Measurements from ENCODE around the gene MAGEA2B.
"Not testable (repeated sequence)": the region's sequence is repeated elsewhere in the genome, so short reads cannot be mapped to it uniquely, and the experiment has no call there.

The MAGEA2B gene

GRCh38 chrX:152713815-152714787, at the start of gene MAGEA2B:
Gene MAGEA2B (plus strand): TSS chrX:152714628. CDS start chrX:152717107, 2,479 bp downstream.
- not testable (repeated sequence) for DNase-seq

DNA sequence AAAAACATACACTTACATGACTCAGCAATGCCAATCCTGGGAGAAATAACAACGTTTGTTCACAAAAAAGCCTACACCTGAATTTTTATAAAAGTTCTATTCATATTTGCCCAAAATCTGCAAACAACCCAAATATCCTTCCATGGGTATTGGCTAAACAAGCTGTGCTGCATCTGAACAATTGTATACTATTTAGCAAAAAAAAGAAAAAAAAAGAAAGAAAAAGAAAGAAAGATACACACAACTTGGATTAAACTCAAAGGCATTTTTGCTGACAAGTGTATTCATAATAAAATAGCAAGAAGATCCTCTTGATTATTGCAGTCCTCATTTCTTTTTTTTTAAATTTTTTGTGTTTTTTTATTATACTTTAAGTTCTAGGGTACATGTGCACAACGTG, 40.3 kb upstream of the MAGEA2B start:
- no peak for DNase-seq

DNA sequence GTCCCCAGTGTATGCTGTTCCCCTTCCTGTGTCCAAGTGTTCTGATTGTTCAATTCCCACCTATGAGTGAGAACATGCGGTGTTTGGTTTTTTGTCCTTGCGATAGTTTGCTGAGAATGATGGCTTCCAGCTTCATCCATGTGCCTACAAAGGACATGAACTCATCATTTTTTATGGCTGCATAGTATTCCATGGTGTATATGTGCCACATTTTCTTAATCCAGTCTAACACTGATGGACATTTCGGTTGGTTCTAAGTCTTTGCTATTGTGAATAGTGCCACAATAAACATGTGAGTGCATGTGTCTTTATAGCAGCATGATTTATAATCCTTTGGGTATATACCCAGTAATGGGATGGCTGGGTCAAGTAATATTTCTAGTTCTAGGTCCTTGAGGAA, 39.8 kb upstream of the MAGEA2B start:
- not testable (repeated sequence) for DNase-seq

GRCh38 chrX:152681012-152681411, 33.4 kb upstream of the MAGEA2B start:
- not testable (repeated sequence) for DNase-seq

GRCh38 chrX:152697952-152698931, 16.2 kb upstream of the MAGEA2B start, which contains the start of gene MAGEA3:
Gene MAGEA3 (plus strand): TSS chrX:152698794. CDS start chrX:152700833, 2,039 bp downstream.
- not testable (repeated sequence) for DNase-seq

DNA sequence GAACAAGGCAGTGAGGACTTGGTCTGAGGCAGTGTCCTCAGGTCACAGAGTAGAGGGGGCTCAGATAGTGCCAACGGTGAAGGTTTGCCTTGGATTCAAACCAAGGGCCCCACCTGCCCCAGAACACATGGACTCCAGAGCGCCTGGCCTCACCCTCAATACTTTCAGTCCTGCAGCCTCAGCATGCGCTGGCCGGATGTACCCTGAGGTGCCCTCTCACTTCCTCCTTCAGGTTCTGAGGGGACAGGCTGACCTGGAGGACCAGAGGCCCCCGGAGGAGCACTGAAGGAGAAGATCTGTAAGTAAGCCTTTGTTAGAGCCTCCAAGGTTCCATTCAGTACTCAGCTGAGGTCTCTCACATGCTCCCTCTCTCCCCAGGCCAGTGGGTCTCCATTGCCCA, 14.0 kb upstream of the MAGEA2B start:
- DNase-seq, result not testable (repeated sequence)

DNA sequence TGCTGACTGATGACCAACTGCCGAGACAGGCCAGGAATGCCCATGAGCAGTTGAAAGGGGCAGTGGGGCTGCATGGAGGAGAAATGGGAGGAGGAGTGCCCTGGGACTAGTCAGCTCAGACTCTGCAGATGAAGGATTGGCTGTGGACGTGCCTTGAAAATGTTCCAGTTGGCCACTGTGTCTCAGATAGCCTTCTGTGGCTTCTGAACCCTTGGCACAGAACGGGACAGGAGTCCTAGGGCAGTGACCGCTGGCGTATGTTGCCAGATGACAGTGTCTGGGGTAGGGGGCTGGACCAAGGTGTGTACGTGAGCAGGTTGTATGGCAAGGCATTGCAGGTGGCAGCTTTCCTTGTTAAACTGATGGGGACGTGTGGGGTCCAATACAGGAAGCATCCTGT, 7.9 kb upstream of the MAGEA2B start:
- not testable (repeated sequence) for DNase-seq

- not testable (repeated sequence) for DNase-seq
These were observed 5.3 kb upstream of the MAGEA2B start, which contains the start of gene CSAG2 for GRCh38 chrX:152709173-152709572. Gene CSAG2 (minus strand): TSS chrX:152709273. CDS start chrX:152709112, 161 bp downstream.

DNA sequence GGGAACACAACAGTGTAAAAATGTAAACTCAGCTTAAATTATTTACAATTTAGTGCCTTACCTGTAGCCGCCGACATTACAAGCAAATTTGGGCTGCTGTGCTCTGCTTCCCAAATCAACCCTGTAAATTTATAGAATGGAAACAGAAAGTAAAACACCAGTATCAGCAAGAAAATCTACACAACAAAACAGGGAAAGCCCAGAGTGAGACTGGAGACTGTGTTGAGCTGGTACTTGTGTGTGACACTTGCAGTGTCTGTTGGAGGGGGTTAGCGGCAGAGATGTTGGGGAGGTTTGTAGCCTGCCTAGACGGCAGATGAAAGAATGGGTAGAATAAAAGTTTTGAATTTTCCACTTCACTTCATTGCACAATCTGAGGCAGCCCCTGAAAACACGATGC, 1.2 kb upstream of the MAGEA2B start:
- DNase-seq, result not testable (repeated sequence)

GRCh38 chrX:152725409-152725808, 11.0 kb downstream of the MAGEA2B start:
- DNase-seq, result no peak

DNA sequence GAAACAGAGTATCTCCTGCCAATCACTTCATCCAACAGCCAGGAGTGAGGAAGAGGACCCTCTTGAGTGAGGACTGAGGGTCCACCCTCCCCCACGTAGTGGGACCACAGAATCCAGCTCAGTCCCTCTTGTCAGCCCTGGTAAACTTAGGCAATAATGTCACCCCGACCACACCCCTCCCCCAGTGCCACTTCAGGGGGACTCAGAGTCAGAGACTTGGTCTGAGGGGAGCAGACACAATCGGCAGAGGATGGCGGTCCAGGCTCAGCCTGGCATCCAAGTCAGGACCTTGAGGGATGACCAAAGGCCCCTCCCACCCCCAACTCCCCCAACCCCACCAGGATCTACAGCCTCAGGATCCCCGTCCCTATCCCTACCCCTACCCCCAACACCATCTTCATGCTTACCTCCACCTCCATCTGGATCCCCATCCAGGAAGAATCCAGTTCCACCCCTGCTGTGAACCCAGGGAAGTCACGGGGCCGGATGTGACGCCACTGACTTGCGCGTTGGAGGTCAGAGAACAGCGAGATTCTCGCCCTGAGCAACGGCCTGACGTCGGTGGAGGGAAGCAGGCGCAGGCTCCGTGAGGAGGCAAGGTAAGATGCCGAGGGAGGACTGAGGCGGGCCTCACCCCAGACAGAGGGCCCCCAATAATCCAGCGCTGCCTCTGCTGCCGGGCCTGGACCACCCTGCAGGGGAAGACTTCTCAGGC, 19.0 kb downstream of the MAGEA2B start, which contains the start of the genes CSAG1 and MAGEA12:
Gene CSAG1, minus strand, starts transcription at position 461 of the 715 bp plus-strand sequence. CDS start 1,261 bp downstream, outside the sequence.
Gene MAGEA12, plus strand, starts transcription at position 497 of the 715 bp plus-strand sequence. CDS start 2,405 bp downstream, outside the sequence.
- no peak for DNase-seq

- not testable (repeated sequence) for DNase-seq
These were observed 19.9 kb downstream of the MAGEA2B start for GRCh38 chrX:152734143-152734858.

GRCh38 chrX:152735101-152735500, 20.7 kb downstream of the MAGEA2B start:
- no peak for DNase-seq

DNA sequence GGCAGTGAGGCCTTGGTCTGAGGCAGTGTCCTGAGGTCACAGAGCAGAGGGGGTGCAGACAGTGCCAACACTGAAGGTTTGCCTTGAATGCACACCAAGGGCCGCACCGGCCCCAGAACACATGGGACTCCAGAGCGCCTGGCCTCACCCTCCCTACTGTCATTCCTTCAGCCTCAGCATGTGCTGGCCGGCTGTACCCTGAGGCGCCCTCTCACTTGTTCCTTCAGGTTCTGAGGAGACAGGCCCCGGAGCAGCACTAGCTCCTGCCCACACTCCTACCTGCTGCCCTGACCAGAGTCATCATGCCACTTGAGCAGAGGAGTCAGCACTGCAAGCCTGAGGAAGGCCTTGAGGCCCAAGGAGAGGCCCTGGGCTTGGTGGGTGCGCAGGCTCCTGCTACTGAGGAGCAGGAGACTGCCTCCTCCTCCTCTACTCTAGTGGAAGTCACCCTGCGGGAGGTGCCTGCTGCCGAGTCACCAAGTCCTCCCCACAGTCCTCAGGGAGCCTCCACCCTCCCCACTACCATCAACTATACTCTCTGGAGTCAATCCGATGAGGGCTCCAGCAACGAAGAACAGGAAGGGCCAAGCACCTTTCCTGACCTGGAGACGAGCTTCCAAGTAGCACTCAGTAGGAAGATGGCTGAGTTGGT, 21.6 kb downstream of the MAGEA2B start:
- DNase-seq, result no peak

DNA sequence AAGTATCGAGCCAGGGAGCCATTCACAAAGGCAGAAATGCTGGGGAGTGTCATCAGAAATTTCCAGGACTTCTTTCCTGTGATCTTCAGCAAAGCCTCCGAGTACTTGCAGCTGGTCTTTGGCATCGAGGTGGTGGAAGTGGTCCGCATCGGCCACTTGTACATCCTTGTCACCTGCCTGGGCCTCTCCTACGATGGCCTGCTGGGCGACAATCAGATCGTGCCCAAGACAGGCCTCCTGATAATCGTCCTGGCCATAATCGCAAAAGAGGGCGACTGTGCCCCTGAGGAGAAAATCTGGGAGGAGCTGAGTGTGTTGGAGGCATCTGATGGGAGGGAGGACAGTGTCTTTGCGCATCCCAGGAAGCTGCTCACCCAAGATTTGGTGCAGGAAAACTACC, 22.1 kb downstream of the MAGEA2B start:
- not testable (repeated sequence) for DNase-seq

DNA sequence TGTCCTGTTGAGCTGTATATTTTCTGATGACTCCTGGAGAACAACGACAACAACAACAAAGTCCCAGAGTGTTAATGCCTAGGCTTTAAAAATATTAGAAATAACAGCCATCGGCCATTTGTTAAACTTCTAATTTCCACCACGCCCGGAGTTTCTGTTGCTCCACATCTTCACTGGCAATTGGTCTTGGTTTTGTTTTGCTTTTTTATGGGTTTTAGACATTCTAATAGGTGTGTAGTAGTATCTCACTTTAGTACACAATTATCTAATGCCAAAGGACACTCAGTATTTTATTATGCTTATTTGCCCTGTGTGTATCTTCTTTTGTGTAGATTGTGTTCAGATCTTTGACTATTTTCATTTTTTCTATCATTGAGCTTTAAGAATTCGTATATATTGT, 24.1 kb downstream of the MAGEA2B start:
- no peak for DNase-seq

DNA sequence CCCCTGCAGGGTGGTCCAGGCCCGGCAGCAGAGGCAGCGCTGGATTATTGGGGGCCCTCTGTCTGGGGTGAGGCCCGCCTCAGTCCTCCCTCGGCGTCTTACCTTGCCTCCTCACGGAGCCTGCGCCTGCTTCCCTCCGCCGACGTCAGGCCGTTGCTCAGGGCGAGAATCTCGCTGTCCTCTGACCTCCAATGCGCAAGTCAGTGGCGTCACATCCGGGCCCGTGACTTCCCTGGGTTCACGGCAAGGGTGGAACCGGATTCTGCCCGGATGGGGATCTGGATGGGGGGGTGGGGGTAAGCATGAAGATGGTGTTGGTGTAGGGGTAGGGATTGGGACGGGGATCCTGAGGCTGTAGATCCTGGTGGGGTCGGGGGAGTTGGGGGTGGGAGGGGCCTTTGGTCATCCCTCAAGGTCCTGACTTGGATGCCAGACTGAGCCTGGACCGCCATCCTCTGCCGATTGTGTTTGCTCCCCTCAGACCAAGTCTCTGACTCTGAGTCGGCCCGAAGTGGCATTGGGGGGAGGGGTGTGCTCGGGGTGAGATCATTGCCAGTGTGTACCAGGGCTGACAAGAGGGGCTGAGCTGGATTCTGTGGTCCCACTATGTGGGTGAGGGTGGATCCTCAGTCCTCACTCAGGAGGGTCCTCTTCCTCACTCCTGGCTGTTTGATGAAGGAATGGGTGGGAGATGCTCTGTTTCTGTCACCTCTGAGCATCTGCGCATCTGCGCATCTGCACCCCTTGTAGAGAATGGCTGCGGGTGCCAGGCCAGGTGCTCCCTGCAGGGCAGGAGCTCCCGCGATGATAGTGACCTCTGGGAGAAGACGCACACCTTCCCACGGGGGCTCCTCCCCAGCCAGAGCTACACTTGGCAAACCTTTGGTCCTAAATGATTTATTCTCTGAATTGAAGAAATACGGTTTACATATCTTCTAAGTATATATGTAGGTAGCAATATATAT, 39.5 kb downstream of the MAGEA2B start, which contains the start of gene MAGEA2:
Gene MAGEA2, minus strand, starts transcription at position 157 of the 965 bp plus-strand sequence. CDS start 2,479 bp downstream, outside the sequence.
- not testable (repeated sequence) for DNase-seq

GRCh38 chrX:152754871-152755270, 40.4 kb downstream of the MAGEA2B start:
- not testable (repeated sequence) for DNase-seq

GRCh38 chrX:152758918-152759317, 44.5 kb downstream of the MAGEA2B start, which contains the start of gene CSAG3:
Gene CSAG3 (plus strand): TSS chrX:152759218.
- DNase-seq, result not testable (repeated sequence)
